Neuronal stem cell (in vitro differentiated cells): Measurements from ENCODE around the gene STX4.
"Not testable (repeated sequence)": the region's sequence is repeated elsewhere in the genome, so short reads cannot be mapped to it uniquely, and the experiment has no call there.

Experiments
- DNase-seq: peaks from one replicate; pipeline ENCODE4 v3.0.0-alpha.2; 2013; ENCODE audit warnings: low spot score
- H2AFZ ChIP-seq: one replicate; pipeline ENCODE4 v1.6.1; 2013; ENCODE audit warnings: mild to moderate bottlenecking, low read length, inconsistent platforms
- H2AK5ac ChIP-seq: 2 replicates; pipeline ENCODE4 v1.6.1; 2013; ENCODE audit warnings: low read depth, mild to moderate bottlenecking, inconsistent platforms, low read length, moderate library complexity, mixed read lengths
- H2BK120ac ChIP-seq: 2 replicates; pipeline ENCODE4 v1.6.1; 2013; ENCODE audit warnings: low read depth, mild to moderate bottlenecking, inconsistent platforms, low read length, moderate library complexity, mixed read lengths
- H2BK12ac ChIP-seq: one replicate; pipeline ENCODE4 v1.6.1; 2013; ENCODE audit warnings: low read length, inconsistent platforms
- H2BK15ac ChIP-seq: 2 replicates; pipeline ENCODE4 v1.6.1; 2013; ENCODE audit warnings: mild to moderate bottlenecking, low read length, inconsistent platforms, mixed read lengths
- H2BK5ac ChIP-seq: one replicate; pipeline ENCODE4 v1.6.1; 2013; ENCODE audit warnings: inconsistent platforms, mild to moderate bottlenecking, low read length, moderate library complexity
- H3K14ac ChIP-seq: one replicate; pipeline ENCODE4 v1.6.1; 2013; ENCODE audit warnings: low read length, inconsistent platforms
- H3K18ac ChIP-seq: 2 replicates; pipeline ENCODE4 v1.6.1; 2013; ENCODE audit warnings: low read length, inconsistent platforms
- H3K23ac ChIP-seq: 2 replicates; pipeline ENCODE4 v1.6.1; 2013; ENCODE audit warnings: low read depth, mild to moderate bottlenecking, mixed read lengths, low read length, inconsistent platforms; ENCODE audit not compliant: poor library complexity
- H3K27ac ChIP-seq: replicated peaks from 3 replicates; pipeline ENCODE4 v1.5.1; 2013; ENCODE audit warnings: low read length, inconsistent platforms
- H3K27me3 ChIP-seq, 3 experiments: 2 replicates each; pipeline ENCODE4 v1.6.1; 2013; ENCODE audit warnings: low read length in 3 of 3, mild to moderate bottlenecking in 2 of 3, inconsistent platforms in 1 of 3, low read depth in 1 of 3, mixed read lengths in 1 of 3, moderate library complexity in 1 of 3; ENCODE audit not compliant: control insufficient read depth in 3 of 3, insufficient read depth in 3 of 3
- H3K36me3 ChIP-seq, 2 donors: replicated peaks in 1 of 2; 2 replicates each; pipeline ENCODE4 v1.6.1; 2013; ENCODE audit warnings: low read length in 2 of 2; ENCODE audit not compliant: control insufficient read depth in 2 of 2, insufficient read depth in 2 of 2
- H3K4ac ChIP-seq: 2 replicates; pipeline ENCODE4 v1.6.1; 2013; ENCODE audit warnings: inconsistent platforms, mild to moderate bottlenecking, low read length, moderate library complexity
- H3K4me1 ChIP-seq, 2 donors: 1 replicate in 1 of 2; 2 replicates in 1 of 2; pipeline ENCODE4 v1.6.1; 2013; ENCODE audit warnings: low read length in 2 of 2, low read depth in 1 of 2; ENCODE audit not compliant: control insufficient read depth in 2 of 2, insufficient read depth in 1 of 2
- H3K4me2 ChIP-seq: one replicate; pipeline ENCODE4 v1.6.1; 2013; ENCODE audit warnings: mild to moderate bottlenecking, low read length, inconsistent platforms; ENCODE audit not compliant: insufficient read depth, poor library complexity, severe bottlenecking
- H3K4me3 ChIP-seq, 2 donors: 2 replicates each; pipeline ENCODE4 v1.5.1; 2013; ENCODE audit warnings: low read length in 2 of 2, mild to moderate bottlenecking in 2 of 2, inconsistent platforms in 1 of 2, moderate library complexity in 1 of 2
- H3K79me1 ChIP-seq: one replicate; pipeline ENCODE4 v1.6.1; 2013; ENCODE audit warnings: low read depth, mild to moderate bottlenecking, inconsistent platforms, low read length, moderate library complexity
- H3K9ac ChIP-seq: one replicate; pipeline ENCODE4 v1.6.1; 2013; ENCODE audit warnings: mild to moderate bottlenecking, low read depth, low read length, inconsistent platforms; ENCODE audit not compliant: poor library complexity
- H3K9me3 ChIP-seq, 2 donors: replicated peaks in 1 of 2; 2 replicates each; pipeline versions ENCODE3 to v1.6.1; 2013; ENCODE audit warnings: low read length in 2 of 2, mild to moderate bottlenecking in 2 of 2, inconsistent platforms in 1 of 2, low read depth in 1 of 2, mixed read lengths in 1 of 2, moderate library complexity in 1 of 2; ENCODE audit not compliant: control insufficient read depth in 2 of 2, insufficient read depth in 1 of 2
- H4K8ac ChIP-seq: one replicate; pipeline ENCODE4 v1.6.1; 2013; ENCODE audit warnings: low read depth, mild to moderate bottlenecking, inconsistent platforms, low read length, moderate library complexity
- H4K91ac ChIP-seq: one replicate; pipeline ENCODE4 v1.6.1; 2013; ENCODE audit warnings: low read length, low read depth, mild to moderate bottlenecking, inconsistent platforms; ENCODE audit not compliant: poor library complexity
- WGBS, 2 donors: extraction: QIAGEN DNeasy Blood & Tissue Kit; methylation state at CpG; one replicate each; pipeline ENCODE4 v1.1.7; 2013; ENCODE audit warnings: missing lambda C conversion rate in 2 of 2, mixed read lengths in 1 of 2; ENCODE audit not compliant: insufficient read length in 2 of 2, insufficient replicate concordance in 1 of 2; ENCODE audit errors: extremely low coverage in 2 of 2; 5-methylcytosine and 5-hydroxymethylcytosine counted together

STX4 gene

DNA sequence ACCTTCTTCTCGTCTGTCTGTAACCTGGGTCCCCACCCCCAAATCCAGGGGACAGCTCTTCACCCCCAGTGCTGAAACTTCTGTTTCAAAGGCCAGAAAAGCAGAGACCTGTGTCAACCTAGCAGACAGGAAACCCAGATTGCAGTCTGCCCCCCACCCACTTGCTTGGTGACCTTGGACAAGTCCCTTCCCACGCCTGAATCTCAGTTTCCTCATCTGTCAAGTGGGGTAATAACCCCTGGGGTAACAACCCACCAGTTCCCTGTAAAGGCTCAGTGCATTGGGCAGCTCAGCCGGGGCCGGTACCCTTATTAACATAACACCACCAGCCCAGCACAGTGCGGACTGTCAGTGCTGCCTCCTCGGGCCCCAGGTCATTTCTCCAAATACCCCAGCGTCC lies 24.2 kb upstream of the STX4 start:
- DNase-seq, result no peak
- no CpG with 5 or more reads among the region's 7 CpGs for WGBS, 2 donors
- H2BK5ac ChIP-seq, result peak overlapping the region; percentile 22
- H3K79me1 ChIP-seq, result peaks cover 5% of the 10 kb centered on the region
- H3K27ac ChIP-seq, result no peak overlapping the region
- peak overlapping the region; percentile 71 for H3K9ac ChIP-seq
- H2AK5ac ChIP-seq, result peak overlapping the region; percentile 31
- peak overlapping the region in 1 of 2 donors; percentile 54 for H3K4me3 ChIP-seq
- H3K4me1 ChIP-seq, result peaks cover 13 to 18% of the 10 kb centered on the region in 2 donors
- H2AFZ ChIP-seq, result no peak overlapping the region
- H3K18ac ChIP-seq, result no peak overlapping the region
- H4K91ac ChIP-seq, result no peak overlapping the region
- no peak overlapping the region for H3K4me2 ChIP-seq
- H2BK120ac ChIP-seq, result no peak overlapping the region
- no peak overlapping the region for H2BK12ac ChIP-seq
- no peaks in the 10 kb centered on the region for H3K9me3 ChIP-seq
- no peak overlapping the region for H2BK15ac ChIP-seq
- H3K36me3 ChIP-seq, result no peaks in the 10 kb centered on the region
- peaks cover 0 to 3% (median 0%) of the 10 kb centered on the region in 3 experiments for H3K27me3 ChIP-seq
- no peak overlapping the region for H3K4ac ChIP-seq
- H3K23ac ChIP-seq, result peak overlapping the region; percentile 35
- no peak overlapping the region for H4K8ac ChIP-seq
- peak overlapping the region; percentile 3 for H3K14ac ChIP-seq

DNA sequence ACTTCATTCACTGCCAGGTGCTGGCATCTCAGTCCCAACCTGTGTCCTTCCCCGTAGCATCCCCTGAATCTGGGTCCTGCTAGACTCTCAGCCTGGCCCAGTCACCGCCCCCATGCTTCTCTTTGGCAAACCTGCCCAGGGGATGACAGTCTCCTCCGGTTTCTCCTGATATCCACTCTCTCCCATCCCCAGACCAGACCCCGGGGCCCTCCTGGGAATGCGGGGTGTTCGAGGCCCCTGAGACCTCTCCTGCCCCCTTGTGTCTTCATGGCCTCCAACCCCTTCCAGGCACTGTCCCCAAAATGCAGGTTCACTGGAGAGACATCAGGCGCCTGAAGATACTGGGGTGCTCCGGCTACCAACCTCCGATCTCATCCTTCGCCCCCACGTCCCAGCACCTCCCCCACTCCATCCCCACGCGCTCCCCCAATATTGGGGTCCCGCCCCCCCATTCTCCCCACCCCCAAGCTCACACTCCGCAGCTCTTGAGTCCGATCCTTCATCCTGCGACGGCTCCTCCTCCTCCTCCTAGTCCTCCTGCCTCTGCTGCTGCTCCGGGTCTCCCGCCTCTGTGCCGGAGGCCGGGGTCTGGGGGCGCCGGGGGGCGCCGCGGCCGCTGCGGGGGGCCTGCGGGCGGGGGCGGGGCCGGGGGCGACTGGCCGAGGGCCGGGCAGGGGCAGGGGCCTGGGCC lies 23.3 kb upstream of the STX4 start:
- no peak for DNase-seq
- H3K4me3 ChIP-seq, result peak overlapping the region; percentile 54 to 72

DNA sequence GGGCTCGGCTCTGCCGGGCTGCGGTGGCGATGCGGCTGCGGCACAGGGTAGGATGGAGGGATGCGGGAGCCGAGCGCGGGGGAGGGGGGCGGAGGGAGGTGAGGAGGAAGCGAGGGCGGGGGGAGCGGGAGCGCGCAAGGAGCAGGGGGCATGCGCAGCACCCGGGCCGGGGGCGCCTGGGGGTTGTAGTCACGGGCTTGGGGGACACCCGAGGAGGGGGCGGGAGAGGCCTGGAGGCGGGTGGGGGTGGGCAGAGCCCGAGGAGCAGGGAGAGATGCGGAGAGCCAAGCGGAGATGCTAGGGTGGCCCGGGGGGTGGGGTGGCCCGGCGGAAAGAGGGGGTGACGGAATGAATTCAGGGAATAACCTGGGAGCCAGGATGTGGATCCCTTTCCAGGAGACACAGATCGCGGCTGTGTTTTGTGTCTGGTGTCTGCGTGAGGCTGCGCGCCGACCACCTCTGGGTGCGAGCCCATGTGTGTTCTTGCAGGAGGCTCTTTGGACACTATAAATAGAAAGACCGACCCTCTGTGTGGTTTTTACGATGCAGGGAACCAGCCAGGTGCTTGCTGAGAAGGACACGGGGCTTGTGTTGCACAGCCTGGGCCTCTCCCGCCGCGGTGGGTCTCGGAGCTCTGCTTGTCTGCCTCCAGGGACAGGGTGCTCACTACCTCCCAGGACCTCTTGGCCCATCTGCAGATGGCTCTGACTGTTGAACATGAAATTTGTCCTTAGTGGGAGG lies 22.6 kb upstream of the STX4 start, which contains the start of gene STX1B:
Gene STX1B, minus strand, starts transcription at position 54 of the 741 bp plus-strand sequence. CDS start 242 bp downstream, outside the sequence.
- Histone ChIP-seq H3K4me1 (peaks cover 13 to 16% of the 10 kb centered on the region in 2 donors), H3K9ac (peak within 1 kb of the TSS; percentile 71), H3K27me3 (peaks cover 0 to 3% (median 3%) of the 10 kb centered on the region in 3 experiments), H3K36me3 (no peaks in the 10 kb centered on the region), H3K18ac (peak within 1 kb of the TSS; percentile 78), H4K91ac (peak within 1 kb of the TSS; percentile 14), H3K79me1 (no peaks in the 10 kb centered on the region), H2BK120ac (no peak within 1 kb of the TSS), H2BK15ac (peak within 1 kb of the TSS; percentile 51), H3K9me3 (no peaks in the 10 kb centered on the region), H3K4ac (no peak within 1 kb of the TSS), H3K27ac (no peak within 1 kb of the TSS), H3K4me3 (peak within 1 kb of the TSS; percentile 54 to 74), H2BK5ac (no peak within 1 kb of the TSS), H3K23ac (peak within 1 kb of the TSS; percentile 35), H2AK5ac (peak within 1 kb of the TSS; percentile 59), H2BK12ac (peak within 1 kb of the TSS; percentile 25), H3K14ac (peak within 1 kb of the TSS; percentile 3), H4K8ac (peak within 1 kb of the TSS; percentile 26), H2AFZ (peak within 1 kb of the TSS; percentile 94), H3K4me2 (peak within 1 kb of the TSS; percentile 76)
- no CpG with 5 or more reads among the region's 45 CpGs for WGBS, 2 donors
- peak; percentile 59 for DNase-seq

More for the DNA sequence above, 23.3 kb upstream of the STX4 start:
- no peak overlapping the region for H2BK12ac ChIP-seq
- H2AK5ac ChIP-seq, result no peak overlapping the region
- H3K27ac ChIP-seq, result no peak overlapping the region
- H2AFZ ChIP-seq, result peak overlapping the region; percentile 94
- H4K91ac ChIP-seq, result no peak overlapping the region
- H3K4me2 ChIP-seq, result peak overlapping the region; percentile 45
- no peak overlapping the region for H3K4ac ChIP-seq
- no peaks in the 10 kb centered on the region for H3K79me1 ChIP-seq
- H3K14ac ChIP-seq, result peak overlapping the region; percentile 3
- no peak overlapping the region for H2BK15ac ChIP-seq
- no CpG with 5 or more reads among the region's 36 CpGs for WGBS, 2 donors
- H3K18ac ChIP-seq, result peak overlapping the region; percentile 5
- H2BK5ac ChIP-seq, result no peak overlapping the region
- H3K9ac ChIP-seq, result peak overlapping the region; percentile 71
- no peaks in the 10 kb centered on the region for H3K36me3 ChIP-seq
- H3K4me1 ChIP-seq, result peaks cover 13 to 18% of the 10 kb centered on the region in 2 donors
- no peaks in the 10 kb centered on the region for H3K9me3 ChIP-seq
- H4K8ac ChIP-seq, result no peak overlapping the region
- H2BK120ac ChIP-seq, result no peak overlapping the region
- H3K27me3 ChIP-seq, result peaks cover 0 to 3% (median 3%) of the 10 kb centered on the region in 3 experiments
- H3K23ac ChIP-seq, result peak overlapping the region; percentile 35

DNA sequence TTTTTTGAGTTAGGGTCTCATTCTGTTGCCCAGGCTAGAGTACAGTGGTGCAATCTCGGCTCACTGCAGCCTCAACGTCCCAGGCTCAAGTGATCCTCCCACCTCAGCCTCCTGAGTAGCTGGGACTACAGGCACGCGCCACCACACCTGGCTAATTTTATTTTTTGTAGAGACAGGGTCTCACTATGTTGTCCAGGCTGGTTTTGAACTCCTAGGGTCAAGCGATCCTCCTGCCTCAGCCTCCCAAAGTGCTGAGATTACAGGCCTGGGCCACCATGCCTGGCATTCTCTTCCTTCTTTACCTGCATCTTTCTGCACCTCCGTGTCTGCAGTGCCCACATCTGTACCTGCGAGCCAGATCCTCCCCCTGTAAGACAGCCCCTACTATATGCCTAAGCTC lies 21.5 kb upstream of the STX4 start:
- not testable (repeated sequence) for H2AFZ ChIP-seq, H3K4ac ChIP-seq, H3K27me3 ChIP-seq, H3K18ac ChIP-seq, H3K14ac ChIP-seq, H3K9me3 ChIP-seq, H2AK5ac ChIP-seq, H2BK120ac ChIP-seq, H3K79me1 ChIP-seq, H3K4me3 ChIP-seq, H2BK12ac ChIP-seq, H3K4me2 ChIP-seq, H3K4me1 ChIP-seq, DNase-seq, H3K23ac ChIP-seq, H2BK5ac ChIP-seq, H4K91ac ChIP-seq, H3K36me3 ChIP-seq, H3K9ac ChIP-seq, H3K27ac ChIP-seq, H4K8ac ChIP-seq
- no CpG with 5 or more reads among the region's 7 CpGs for WGBS, 2 donors
- peak overlapping the region; percentile 19 for H2BK15ac ChIP-seq
